ENCODE results near the gene EMC10.

Gene EMC10

GRCh38 chr19:50494186-50495019 is 18.1 kb downstream of the EMC10 start:
- Histone ChIP-seq H3K9ac (ENCODE audit: low read length) (no peak overlapping the region), H3K4me3 (ENCODE audit: low read length) (no peak overlapping the region), H3K79me2 (ENCODE audit: low read length) (no peaks in the 10 kb centered on the region), H3K9me2 (replicated peaks; ENCODE audit: insufficient read depth, low read length) (no peaks in the 10 kb centered on the region), H2AFZ (ENCODE audit: low read length) (no peak overlapping the region), H3K36me3 (replicated peaks; ENCODE audit: insufficient read depth, low read length) (no peaks in the 10 kb centered on the region), H3K9me3 (replicated peaks; ENCODE audit: insufficient read depth, low read length) (no peaks in the 10 kb centered on the region), H3K27ac (ENCODE audit: low read length) (no peak overlapping the region), H3K27me3 (replicated peaks; ENCODE audit: insufficient read depth, low read length) (no peaks in the 10 kb centered on the region), H4K20me1 (ENCODE audit: insufficient read depth, low read length) (no peaks in the 10 kb centered on the region), H3F3A (ENCODE audit: insufficient read depth, low read length) (no peaks in the 10 kb centered on the region), H3K4me1 (ENCODE audit: low read length) (no peaks in the 10 kb centered on the region), H3K4me2 (ENCODE audit: low read depth, low read length) (no peak overlapping the region)
- no peak for DNase-seq
- TF ChIP-seq CTCF (IDR thresholded peaks at IDR 0.05; ENCODE audit: low read length) (no peak), EZH2phosphoT487 (IDR thresholded peaks at IDR 0.05; ENCODE audit: low read length) (no peak), EZH2 (optimal IDR thresholded peaks at IDR 0.05; ENCODE audit: low read depth, low read length) (no peak)

GRCh38 chr19:50495020-50495531 is 18.8 kb downstream of the EMC10 start:
- no peak for TF ChIP-seq CTCF (IDR thresholded peaks at IDR 0.05; ENCODE audit: low read length)
- TF ChIP-seq EZH2 (optimal IDR thresholded peaks at IDR 0.05; ENCODE audit: low read depth, low read length) = no peak
- TF ChIP-seq EZH2phosphoT487 (IDR thresholded peaks at IDR 0.05; ENCODE audit: low read length) = no peak
- no peak overlapping the region for H3K27ac ChIP-seq (ENCODE audit: low read length)
- no peaks in the 10 kb centered on the region for H3F3A ChIP-seq (ENCODE audit: insufficient read depth, low read length)
- no peak overlapping the region for H2AFZ ChIP-seq (ENCODE audit: low read length)
- H3K9me3 ChIP-seq (replicated peaks; ENCODE audit: insufficient read depth, low read length) = no peaks in the 10 kb centered on the region
- H4K20me1 ChIP-seq (ENCODE audit: insufficient read depth, low read length) = no peaks in the 10 kb centered on the region
- H3K9ac ChIP-seq (ENCODE audit: low read length) = no peak overlapping the region
- no peak overlapping the region for H3K4me3 ChIP-seq (ENCODE audit: low read length)
- no peaks in the 10 kb centered on the region for H3K27me3 ChIP-seq (replicated peaks; ENCODE audit: insufficient read depth, low read length)
- no peaks in the 10 kb centered on the region for H3K4me1 ChIP-seq (ENCODE audit: low read length)
- no peaks in the 10 kb centered on the region for H3K36me3 ChIP-seq (replicated peaks; ENCODE audit: insufficient read depth, low read length)
- DNase-seq = no peak
- no peak overlapping the region for H3K4me2 ChIP-seq (ENCODE audit: low read depth, low read length)
- H3K79me2 ChIP-seq (ENCODE audit: low read length) = no peaks in the 10 kb centered on the region
- H3K9me2 ChIP-seq (replicated peaks; ENCODE audit: insufficient read depth, low read length) = no peaks in the 10 kb centered on the region

- Histone ChIP-seq H3K4me2 (ENCODE audit: low read depth, low read length) (no peak overlapping the region), H3K36me3 (replicated peaks; ENCODE audit: insufficient read depth, low read length) (no peaks in the 10 kb centered on the region), H3K27me3 (replicated peaks; ENCODE audit: insufficient read depth, low read length) (no peaks in the 10 kb centered on the region), H4K20me1 (ENCODE audit: insufficient read depth, low read length) (no peaks in the 10 kb centered on the region), H3K27ac (ENCODE audit: low read length) (no peak overlapping the region), H3K9me2 (replicated peaks; ENCODE audit: insufficient read depth, low read length) (no peaks in the 10 kb centered on the region), H3K79me2 (ENCODE audit: low read length) (no peaks in the 10 kb centered on the region), H3K9ac (ENCODE audit: low read length) (no peak overlapping the region), H3K4me1 (ENCODE audit: low read length) (no peaks in the 10 kb centered on the region), H3K4me3 (ENCODE audit: low read length) (no peak overlapping the region), H3F3A (ENCODE audit: insufficient read depth, low read length) (no peaks in the 10 kb centered on the region), H2AFZ (ENCODE audit: low read length) (no peak overlapping the region), H3K9me3 (replicated peaks; ENCODE audit: insufficient read depth, low read length) (no peaks in the 10 kb centered on the region)
- TF ChIP-seq EZH2 (optimal IDR thresholded peaks at IDR 0.05; ENCODE audit: low read depth, low read length) (no peak), EZH2phosphoT487 (IDR thresholded peaks at IDR 0.05; ENCODE audit: low read length) (no peak), CTCF (IDR thresholded peaks at IDR 0.05; ENCODE audit: low read length) (no peak)
- DNase-seq = no peak
These were observed 20.1 kb downstream of the EMC10 start for GRCh38 chr19:50496189-50497021.
